ENCODE results near the gene NR2F1-AS1. TPM values are rescaled to one million over a fixed set of nuclear protein-coding genes. Genes with fewer than 3 reads are reported as not detected.

Gene NR2F1-AS1
- total RNA-seq, 2 donors from 2014 or later: 1.4 to 3.3 TPM

DNA sequence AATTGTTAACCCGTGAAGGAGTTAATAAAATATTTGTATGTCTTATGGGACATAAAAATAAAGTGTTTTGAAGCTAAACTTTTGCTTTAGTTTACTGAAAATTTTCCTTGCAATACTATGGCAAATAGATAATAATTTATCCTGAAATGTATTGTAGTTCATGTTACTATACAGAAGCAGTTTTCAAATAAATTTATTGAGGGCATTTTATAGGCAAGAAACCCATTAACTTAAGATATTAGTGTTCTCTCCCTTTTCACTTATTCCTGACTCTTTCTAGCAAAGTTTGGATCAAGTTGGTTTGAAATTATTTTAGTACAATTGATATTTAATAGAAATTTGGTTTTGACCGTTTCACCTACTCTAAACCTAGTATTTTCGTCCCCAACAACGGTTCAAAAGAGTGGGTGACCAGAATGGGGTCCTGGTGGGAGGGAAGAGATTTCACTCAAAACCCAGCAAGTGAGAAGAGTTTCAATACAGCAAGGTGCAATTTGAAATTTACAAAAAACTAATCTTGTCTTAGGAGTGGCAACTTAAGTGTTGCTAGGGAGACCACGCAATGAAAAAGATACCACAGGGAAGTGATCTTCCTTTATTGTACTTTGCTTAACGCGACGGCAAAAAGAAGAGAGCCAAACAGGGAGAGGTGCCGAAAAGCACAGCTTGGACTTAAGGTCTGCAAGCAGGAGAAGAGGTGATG, 30.4 kb upstream of the NR2F1-AS1 start:
- H3K4me3 Mint-ChIP-seq: no peak overlapping the region
- H3K36me3 Mint-ChIP-seq (ENCODE audit: low read depth): no peaks in the 10 kb centered on the region
- H3K4me3 ChIP-seq (ENCODE audit: low read length): peak overlapping the region; percentile 64
- no peak for DNase-seq
- H3K9me3 Mint-ChIP-seq: no peaks in the 10 kb centered on the region
- peaks cover 2% of the 10 kb centered on the region for H3K4me1 ChIP-seq (ENCODE audit: control insufficient read depth, insufficient read depth, low read length)
- H3K4me1 Mint-ChIP-seq: peaks cover 16% of the 10 kb centered on the region
- peaks cover 33% of the 10 kb centered on the region for H3K27me3 Mint-ChIP-seq (ENCODE audit: insufficient read depth)
- H3K27ac Mint-ChIP-seq: no peak overlapping the region
- TF ChIP-seq CTCF (conservative IDR thresholded peaks at IDR 0.05): no peak
- H3K27me3 ChIP-seq (ENCODE audit: control insufficient read depth, insufficient read depth, low read length, poor library complexity, severe bottlenecking): peaks cover 99% of the 10 kb centered on the region
- H3K27ac ChIP-seq (ENCODE audit: low read depth, low read length): no peak overlapping the region
- H3K36me3 ChIP-seq (ENCODE audit: control insufficient read depth, insufficient read depth, low read length): no peaks in the 10 kb centered on the region
- 2 to 8% methylated on average over 6 to 9 of the region's 9 CpGs for whole genome bisulfite sequencing, 2 experiments (ENCODE audit: insufficient coverage in 1 of 2, insufficient read length in 1 of 2)
- no peaks in the 10 kb centered on the region for H3K9me3 ChIP-seq (ENCODE audit: control insufficient read depth, low read length)
- H3K9ac ChIP-seq (ENCODE audit: extremely low read depth, low read length, poor library complexity, severe bottlenecking): no peak overlapping the region

DNA sequence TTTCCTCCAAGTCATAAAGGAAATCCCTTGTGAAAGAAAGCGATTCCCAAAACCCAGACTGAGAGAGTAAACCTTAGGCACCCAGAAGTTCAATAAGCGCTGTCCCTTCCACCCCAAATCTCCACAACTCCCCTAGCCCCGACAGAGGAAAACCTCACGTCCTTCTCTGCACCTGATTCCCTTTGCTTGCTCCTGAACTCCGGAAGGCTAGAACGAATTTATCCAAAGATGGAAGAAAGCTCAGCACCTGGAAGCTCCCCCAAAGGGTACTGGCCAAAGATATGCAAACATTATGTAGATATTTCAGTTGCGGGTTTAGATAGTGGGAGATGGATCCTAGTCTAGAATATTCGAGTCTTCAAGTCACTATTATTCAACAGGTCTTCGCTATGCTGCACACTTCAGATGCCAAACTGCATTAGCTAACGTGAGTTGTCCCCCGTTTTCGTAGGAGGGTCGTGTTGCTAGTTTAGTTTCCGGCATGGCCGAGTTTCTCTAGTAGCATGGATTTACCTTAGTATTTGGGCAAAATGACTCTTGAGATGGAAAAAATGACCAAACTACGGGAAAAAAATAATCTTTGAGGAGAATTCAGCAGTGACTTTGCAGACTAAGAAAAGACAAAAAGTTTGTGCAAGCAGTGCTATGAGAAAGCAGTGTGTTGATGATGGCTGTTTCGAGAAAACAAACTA, 29.7 kb upstream of the NR2F1-AS1 start:
- H3K27ac Mint-ChIP-seq: no peak overlapping the region
- no peaks in the 10 kb centered on the region for H3K36me3 ChIP-seq (ENCODE audit: control insufficient read depth, insufficient read depth, low read length)
- no peak overlapping the region for H3K9ac ChIP-seq (ENCODE audit: extremely low read depth, low read length, poor library complexity, severe bottlenecking)
- H3K4me3 Mint-ChIP-seq: no peak overlapping the region
- H3K9me3 Mint-ChIP-seq: no peaks in the 10 kb centered on the region
- peaks cover 26% of the 10 kb centered on the region for H3K27me3 Mint-ChIP-seq (ENCODE audit: insufficient read depth)
- H3K4me1 Mint-ChIP-seq: peaks cover 16% of the 10 kb centered on the region
- H3K4me3 ChIP-seq (ENCODE audit: low read length): no peak overlapping the region
- H3K9me3 ChIP-seq (ENCODE audit: control insufficient read depth, low read length): no peaks in the 10 kb centered on the region
- peaks cover 99% of the 10 kb centered on the region for H3K27me3 ChIP-seq (ENCODE audit: control insufficient read depth, insufficient read depth, low read length, poor library complexity, severe bottlenecking)
- H3K36me3 Mint-ChIP-seq (ENCODE audit: low read depth): no peaks in the 10 kb centered on the region
- TF ChIP-seq CTCF (conservative IDR thresholded peaks at IDR 0.05): no peak
- no peak overlapping the region for H3K27ac ChIP-seq (ENCODE audit: low read depth, low read length)
- no peak for DNase-seq
- peaks cover 2% of the 10 kb centered on the region for H3K4me1 ChIP-seq (ENCODE audit: control insufficient read depth, insufficient read depth, low read length)
- 6 to 8% methylated on average over 14 to 17 of the region's 17 CpGs for WGBS, 2 experiments (ENCODE audit: insufficient coverage in 1 of 2, insufficient read length in 1 of 2)

GRCh38 chr5:93609762-93610161, 28.7 kb upstream of the NR2F1-AS1 start:
- DNase-seq: no peak
- H3K36me3 ChIP-seq (ENCODE audit: control insufficient read depth, insufficient read depth, low read length): no peaks in the 10 kb centered on the region
- WGBS, 2 experiments (ENCODE audit: insufficient coverage in 1 of 2, insufficient read length in 1 of 2): 6% methylated on average over 7 of the region's 7 CpGs; no CpG with 5 or more reads in 1 of the 2 experiments

More at GRCh38 chr5:93609762-93610161, 28.7 kb upstream of the NR2F1-AS1 start:
- Histone ChIP-seq H3K27me3 (ENCODE audit: control insufficient read depth, insufficient read depth, low read length, poor library complexity, severe bottlenecking) (peaks cover 99% of the 10 kb centered on the region), H3K9ac (ENCODE audit: extremely low read depth, low read length, poor library complexity, severe bottlenecking) (no peak overlapping the region), H3K27ac (ENCODE audit: low read depth, low read length) (no peak overlapping the region), H3K4me1 (ENCODE audit: control insufficient read depth, insufficient read depth, low read length) (peaks cover 2% of the 10 kb centered on the region), H3K4me3 (ENCODE audit: low read length) (no peak overlapping the region), H3K9me3 (ENCODE audit: control insufficient read depth, low read length) (no peaks in the 10 kb centered on the region)
- Mint-ChIP-seq H3K9me3 (no peaks in the 10 kb centered on the region), H3K36me3 (ENCODE audit: low read depth) (no peaks in the 10 kb centered on the region), H3K27me3 (ENCODE audit: insufficient read depth) (peaks cover 16% of the 10 kb centered on the region), H3K4me1 (peaks cover 16% of the 10 kb centered on the region), H3K27ac (no peak overlapping the region), H3K4me3 (no peak overlapping the region)
- TF ChIP-seq CTCF (conservative IDR thresholded peaks at IDR 0.05): no peak

Measured in endodermal cell (in vitro differentiated cells).